IPS-15b (cell line): Measurements from ENCODE around the gene SCNN1G.

Experiments used
- H3K27me3 ChIP-seq: one replicate; pipeline ENCODE4 v1.6.1; 2013; ENCODE audit warnings: low read length; ENCODE audit not compliant: control insufficient read depth, insufficient read depth
- H3K36me3 ChIP-seq: one replicate; pipeline ENCODE4 v1.6.1; 2013; ENCODE audit warnings: low read length; ENCODE audit not compliant: control insufficient read depth, insufficient read depth
- H3K4me1 ChIP-seq: one replicate; pipeline ENCODE4 v1.6.1; 2013; ENCODE audit warnings: mild to moderate bottlenecking, low read length; ENCODE audit not compliant: control insufficient read depth, insufficient read depth
- H3K4me3 ChIP-seq: one replicate; pipeline ENCODE4 v1.5.1; 2013; ENCODE audit warnings: low read depth, low read length
- H3K9ac ChIP-seq: one replicate; pipeline ENCODE4 v1.6.1; 2013; ENCODE audit warnings: low read depth, mild to moderate bottlenecking, low read length
- H3K9me3 ChIP-seq: one replicate; pipeline ENCODE4 v1.6.1; 2013; ENCODE audit warnings: mild to moderate bottlenecking, low read length; ENCODE audit not compliant: control insufficient read depth, insufficient read depth

The SCNN1G gene

GRCh38 chr16:23182206-23182678, 303 bp upstream of the SCNN1G start:
- H3K9ac ChIP-seq = no peak overlapping the region
- H3K4me1 ChIP-seq = peaks cover 8% of the 10 kb centered on the region
- H3K4me3 ChIP-seq = peak overlapping the region; percentile 41
- H3K36me3 ChIP-seq = no peaks in the 10 kb centered on the region
- peaks cover 22% of the 10 kb centered on the region for H3K27me3 ChIP-seq
- H3K9me3 ChIP-seq = no peaks in the 10 kb centered on the region

GRCh38 chr16:23183543-23183862, 958 bp downstream of the SCNN1G start:
- no peaks in the 10 kb centered on the region for H3K9me3 ChIP-seq
- H3K9ac ChIP-seq = no peak overlapping the region
- no peaks in the 10 kb centered on the region for H3K36me3 ChIP-seq
- H3K4me1 ChIP-seq = peaks cover 8% of the 10 kb centered on the region
- peak overlapping the region; percentile 76 for H3K4me3 ChIP-seq
- peaks cover 22% of the 10 kb centered on the region for H3K27me3 ChIP-seq

GRCh38 chr16:23185656-23186055, 3.1 kb downstream of the SCNN1G start:
- Histone ChIP-seq H3K4me1 (peaks cover 8% of the 10 kb centered on the region), H3K9ac (no peak overlapping the region), H3K9me3 (no peaks in the 10 kb centered on the region), H3K27me3 (peaks cover 22% of the 10 kb centered on the region), H3K36me3 (no peaks in the 10 kb centered on the region), H3K4me3 (no peak overlapping the region)

GRCh38 chr16:23186171-23186570, 3.6 kb downstream of the SCNN1G start:
- H3K9me3 ChIP-seq = no peaks in the 10 kb centered on the region
- peaks cover 22% of the 10 kb centered on the region for H3K27me3 ChIP-seq

GRCh38 chr16:23187341-23187740, 4.8 kb downstream of the SCNN1G start:
- H3K9ac ChIP-seq = no peak overlapping the region
- H3K27me3 ChIP-seq = peaks cover 22% of the 10 kb centered on the region
- H3K4me1 ChIP-seq = peaks cover 8% of the 10 kb centered on the region
- H3K36me3 ChIP-seq = no peaks in the 10 kb centered on the region
- H3K9me3 ChIP-seq = no peaks in the 10 kb centered on the region
- no peak overlapping the region for H3K4me3 ChIP-seq

More at GRCh38 chr16:23186171-23186570, 3.6 kb downstream of the SCNN1G start:
- Histone ChIP-seq H3K36me3 (no peaks in the 10 kb centered on the region), H3K9ac (no peak overlapping the region), H3K4me1 (peaks cover 8% of the 10 kb centered on the region), H3K4me3 (no peak overlapping the region)

GRCh38 chr16:23188911-23189310, 6.4 kb downstream of the SCNN1G start:
- Histone ChIP-seq H3K36me3 (no peaks in the 10 kb centered on the region), H3K4me1 (peaks cover 8% of the 10 kb centered on the region), H3K4me3 (no peak overlapping the region), H3K27me3 (peaks cover 12% of the 10 kb centered on the region), H3K9me3 (no peaks in the 10 kb centered on the region), H3K9ac (no peak overlapping the region)

- H3K36me3 ChIP-seq = no peaks in the 10 kb centered on the region
- H3K4me3 ChIP-seq = no peak overlapping the region
- no peaks in the 10 kb centered on the region for H3K9me3 ChIP-seq
- no peaks in the 10 kb centered on the region for H3K27me3 ChIP-seq
- H3K9ac ChIP-seq = no peak overlapping the region
- peaks cover 23% of the 10 kb centered on the region for H3K4me1 ChIP-seq
Measured at GRCh38 chr16:23194497-23195221, 12.1 kb downstream of the SCNN1G start.

- Histone ChIP-seq H3K4me3 (no peak overlapping the region), H3K4me1 (peaks cover 26% of the 10 kb centered on the region), H3K27me3 (no peaks in the 10 kb centered on the region), H3K36me3 (no peaks in the 10 kb centered on the region), H3K9me3 (no peaks in the 10 kb centered on the region), H3K9ac (no peak overlapping the region)
Measured at GRCh38 chr16:23195366-23195978, 12.9 kb downstream of the SCNN1G start.

GRCh38 chr16:23196539-23196938, 14.0 kb downstream of the SCNN1G start:
- Histone ChIP-seq H3K9me3 (no peaks in the 10 kb centered on the region), H3K4me1 (peaks cover 37% of the 10 kb centered on the region), H3K9ac (no peak overlapping the region), H3K36me3 (no peaks in the 10 kb centered on the region), H3K27me3 (no peaks in the 10 kb centered on the region), H3K4me3 (no peak overlapping the region)

GRCh38 chr16:23202166-23202565, 19.6 kb downstream of the SCNN1G start:
- peaks cover 25% of the 10 kb centered on the region for H3K4me1 ChIP-seq
- no peak overlapping the region for H3K4me3 ChIP-seq
- no peak overlapping the region for H3K9ac ChIP-seq

GRCh38 chr16:23206986-23207385, 24.4 kb downstream of the SCNN1G start:
- H3K36me3 ChIP-seq = peaks cover 4% of the 10 kb centered on the region
- H3K27me3 ChIP-seq = no peaks in the 10 kb centered on the region
- H3K9me3 ChIP-seq = no peaks in the 10 kb centered on the region
- H3K9ac ChIP-seq = no peak overlapping the region
- H3K4me3 ChIP-seq = no peak overlapping the region
- peaks cover 9% of the 10 kb centered on the region for H3K4me1 ChIP-seq

More at GRCh38 chr16:23202166-23202565, 19.6 kb downstream of the SCNN1G start:
- H3K27me3 ChIP-seq = no peaks in the 10 kb centered on the region
- H3K36me3 ChIP-seq = peaks cover 3% of the 10 kb centered on the region
- H3K9me3 ChIP-seq = no peaks in the 10 kb centered on the region

GRCh38 chr16:23207485-23207884, 24.9 kb downstream of the SCNN1G start:
- Histone ChIP-seq H3K9me3 (no peaks in the 10 kb centered on the region), H3K36me3 (peaks cover 7% of the 10 kb centered on the region), H3K4me1 (peaks cover 9% of the 10 kb centered on the region), H3K27me3 (no peaks in the 10 kb centered on the region), H3K9ac (no peak overlapping the region), H3K4me3 (no peak overlapping the region)
